ENCODE results near the gene CGB5.
"Not testable (repeated sequence)": the region's sequence is repeated elsewhere in the genome, so short reads cannot be mapped to it uniquely, and the experiment has no call there.

CGB5 gene

DNA sequence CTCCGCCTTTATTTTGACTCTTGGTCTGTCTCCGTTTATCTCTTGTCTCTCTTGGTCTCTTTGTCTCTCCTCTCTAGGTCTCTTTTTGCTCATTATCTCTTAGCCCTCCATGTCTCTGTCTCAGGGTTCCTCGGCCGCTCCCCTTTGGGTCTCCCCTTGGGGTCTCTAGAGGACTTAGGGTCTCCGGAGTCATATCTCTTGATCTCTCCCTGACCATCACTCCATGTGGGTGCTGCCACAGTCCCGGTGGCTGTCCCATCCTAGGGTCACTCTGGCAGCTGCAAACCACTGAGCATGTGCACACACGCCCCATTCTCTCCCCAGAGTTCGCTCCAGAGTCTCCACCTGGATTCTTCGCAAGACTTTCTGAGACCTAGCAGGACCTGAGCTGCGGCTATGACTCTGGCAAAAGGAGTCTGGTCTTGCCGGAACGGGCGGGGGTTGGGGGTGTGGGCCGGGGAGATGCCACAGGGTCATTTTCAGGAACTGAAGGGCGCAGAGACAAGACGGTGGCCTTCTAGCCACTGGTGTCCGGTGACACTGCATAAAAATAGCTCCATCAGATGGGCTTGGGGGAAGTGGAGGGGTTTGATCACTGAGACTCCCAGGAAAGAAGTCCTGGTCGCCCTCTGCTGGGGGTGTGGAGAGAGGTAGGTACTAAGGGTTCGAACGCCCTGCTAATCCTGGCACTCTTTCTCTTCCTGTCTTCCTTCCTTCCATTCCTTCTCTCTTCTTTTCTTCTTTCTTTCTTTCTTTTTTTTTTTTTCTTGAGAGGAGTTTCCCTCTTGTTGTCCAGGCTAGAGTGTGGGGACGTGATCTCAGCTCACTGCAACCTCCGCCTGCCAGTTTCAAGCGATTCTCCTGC is 30.1 kb downstream of the CGB5 start:
- peak; percentile 42 to 73 for DNase-seq (ENCODE audit: low spot score in 2 of 2)
- Histone ChIP-seq H3K4me1 (no peaks in the 10 kb centered on the region; the same call in 1 of the 2 replicates), H3K27me3 (ENCODE audit: low read depth) (peaks cover 20% of the 10 kb centered on the region), H3K4me3 (no peak overlapping the region), H3K36me3 (replicated peaks) (no peaks in the 10 kb centered on the region), H3K9me3 (no peaks in the 10 kb centered on the region)
- in situ Hi-C loops (cut with MboI; ENCODE audit: low sequenced_read_pairs) = no loop called here

- peak in 1 of 2 experiments; percentile 76 for DNase-seq (ENCODE audit: low spot score in 2 of 2)
- in situ Hi-C loops (cut with MboI; ENCODE audit: low sequenced_read_pairs); H3K36me3 ChIP-seq (replicated peaks); H3K9me3 ChIP-seq; H3K4me1 ChIP-seq; H3K4me3 ChIP-seq: not testable (repeated sequence)
- peaks cover 18% of the 10 kb centered on the region for H3K27me3 ChIP-seq (ENCODE audit: low read depth)
Observed at GRCh38 chr19:49074869-49075268, 31.2 kb downstream of the CGB5 start.

- no peak for DNase-seq (ENCODE audit: low spot score in 2 of 2)
- no peaks in the 10 kb centered on the region; the same call in 1 of the 2 replicates for H3K9me3 ChIP-seq
- H3K4me3 ChIP-seq = no peak overlapping the region
- no peaks in the 10 kb centered on the region for H3K27me3 ChIP-seq (ENCODE audit: low read depth)
- H3K36me3 ChIP-seq (replicated peaks) = peaks cover under 1% of the 10 kb centered on the region; the same call in 1 of the 2 replicates
- H3K4me1 ChIP-seq = peaks cover 7% of the 10 kb centered on the region; the same call in 1 of the 2 replicates
- in situ Hi-C loops (cut with MboI; ENCODE audit: low sequenced_read_pairs) = no loop called here
Observed at GRCh38 chr19:49080392-49080791, 36.7 kb downstream of the CGB5 start.

- H3K36me3 ChIP-seq (replicated peaks) = peaks cover 9% of the 10 kb centered on the region
- DNase-seq (ENCODE audit: low spot score in 2 of 2) = no peak
- no peak overlapping the region for H3K4me3 ChIP-seq
- H3K27me3 ChIP-seq (ENCODE audit: low read depth) = no peaks in the 10 kb centered on the region
- H3K9me3 ChIP-seq = no peaks in the 10 kb centered on the region; the same call in 1 of the 2 replicates
- peaks cover 7% of the 10 kb centered on the region; the same call in 1 of the 2 replicates for H3K4me1 ChIP-seq
- in situ Hi-C loops (cut with MboI; ENCODE audit: low sequenced_read_pairs) = no loop called here
Observed at GRCh38 chr19:49081273-49081672, 37.6 kb downstream of the CGB5 start.

DNA sequence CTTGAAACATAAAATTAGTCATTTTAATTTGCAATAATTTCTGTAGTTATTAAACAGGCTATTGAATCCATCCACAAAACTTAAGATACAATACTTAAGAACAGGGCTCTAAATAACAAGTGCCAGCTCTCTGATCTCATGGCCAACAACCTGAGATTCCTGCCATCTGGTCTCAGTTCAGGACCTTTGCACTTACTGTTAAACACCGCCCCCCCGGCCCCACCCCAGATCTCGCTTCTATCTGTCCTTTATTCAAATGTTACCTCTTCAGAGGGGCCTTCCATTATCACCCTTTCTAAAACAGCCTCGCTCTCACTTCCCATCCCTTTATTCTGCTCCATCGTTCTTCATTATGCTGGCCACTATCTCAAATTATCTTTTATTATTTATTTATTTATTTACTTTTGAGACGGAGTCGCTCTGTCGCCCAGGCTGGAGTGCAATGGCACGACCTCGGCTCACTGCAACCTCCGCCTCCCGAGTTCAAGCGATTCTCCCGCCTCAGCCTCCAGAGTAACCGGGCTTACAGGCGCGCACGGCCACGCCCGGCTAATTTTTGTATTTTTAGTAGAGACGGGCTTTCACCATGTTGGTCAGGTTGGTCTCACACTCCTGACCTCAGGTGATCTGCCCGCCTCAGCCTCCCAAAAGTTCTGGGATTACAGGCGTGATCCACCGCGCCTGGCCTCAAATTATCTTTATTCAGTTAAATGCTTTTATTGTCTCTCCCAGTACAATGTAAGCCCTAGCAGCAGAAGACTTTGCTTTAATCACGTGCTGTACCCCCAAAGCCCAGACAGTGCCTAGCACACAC is 40.8 kb downstream of the CGB5 start:
- DNase-seq (ENCODE audit: low spot score in 2 of 2) = no peak
- Histone ChIP-seq H3K4me1 (peaks cover 10% of the 10 kb centered on the region), H3K4me3 (peak overlapping the region; percentile 95), H3K9me3 (no peaks in the 10 kb centered on the region; the same call in 1 of the 2 replicates), H3K27me3 (ENCODE audit: low read depth) (no peaks in the 10 kb centered on the region), H3K36me3 (replicated peaks) (peaks cover 36% of the 10 kb centered on the region)
- in situ Hi-C loops (cut with MboI; ENCODE audit: low sequenced_read_pairs) = no loop called here

- H3K4me3 ChIP-seq = peak within 1 kb of the TSS; percentile 95
- H3K4me1 ChIP-seq = peaks cover 10% of the 10 kb centered on the region
- H3K27me3 ChIP-seq (ENCODE audit: low read depth) = no peaks in the 10 kb centered on the region
- in situ Hi-C loops (cut with MboI; ENCODE audit: low sequenced_read_pairs) = no loop called here
- H3K36me3 ChIP-seq (replicated peaks) = peaks cover 44% of the 10 kb centered on the region
- DNase-seq (ENCODE audit: low spot score in 2 of 2) = peak; percentile 97 to 99
- H3K9me3 ChIP-seq = no peaks in the 10 kb centered on the region; the same call in 1 of the 2 replicates
Observed at GRCh38 chr19:49085020-49085867, 41.6 kb downstream of the CGB5 start, which contains the start of gene SNRNP70. SNRNP70 (plus strand) TSS chr19:49085451; CDS start chr19:49086415, 964 bp downstream.

- Histone ChIP-seq H3K4me3 (peak overlapping the region; percentile 95), H3K36me3 (replicated peaks) (peaks cover 50% of the 10 kb centered on the region), H3K9me3 (no peaks in the 10 kb centered on the region; the same call in 1 of the 2 replicates), H3K27me3 (ENCODE audit: low read depth) (no peaks in the 10 kb centered on the region), H3K4me1 (peaks cover 10% of the 10 kb centered on the region)
- in situ Hi-C loops (cut with MboI; ENCODE audit: low sequenced_read_pairs) = no loop called here
- no peak for DNase-seq (ENCODE audit: low spot score in 2 of 2)
Observed at GRCh38 chr19:49085868-49086232, 42.2 kb downstream of the CGB5 start.

DNA sequence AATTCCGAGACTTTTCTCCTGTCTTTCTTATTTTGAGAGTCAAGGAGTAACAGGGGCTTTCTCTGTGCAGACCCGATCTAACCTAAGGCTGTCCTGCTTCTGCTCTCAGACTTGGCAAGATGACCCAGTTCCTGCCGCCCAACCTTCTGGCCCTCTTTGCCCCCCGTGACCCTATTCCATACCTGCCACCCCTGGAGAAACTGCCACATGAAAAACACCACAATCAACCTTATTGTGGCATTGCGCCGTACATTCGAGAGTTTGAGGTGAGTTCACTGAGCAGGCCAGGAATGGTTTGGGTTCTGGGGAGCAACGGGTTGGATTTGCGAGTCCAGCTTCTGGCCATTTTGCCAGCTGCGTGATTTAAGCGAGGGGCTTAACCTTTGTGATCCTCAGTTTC is 42.6 kb downstream of the CGB5 start:
- H3K9me3 ChIP-seq = no peaks in the 10 kb centered on the region; the same call in 1 of the 2 replicates
- peaks cover 55% of the 10 kb centered on the region for H3K36me3 ChIP-seq (replicated peaks)
- peak overlapping the region; percentile 95 for H3K4me3 ChIP-seq
- no peaks in the 10 kb centered on the region for H3K27me3 ChIP-seq (ENCODE audit: low read depth)
- H3K4me1 ChIP-seq = peaks cover 10% of the 10 kb centered on the region
- no peak for DNase-seq (ENCODE audit: low spot score in 2 of 2)
- in situ Hi-C loops (cut with MboI; ENCODE audit: low sequenced_read_pairs) = no loop called here

- Histone ChIP-seq H3K9me3 (no peaks in the 10 kb centered on the region), H3K36me3 (replicated peaks) (peaks cover 92% of the 10 kb centered on the region), H3K4me3 (no peak overlapping the region), H3K27me3 (ENCODE audit: low read depth) (no peaks in the 10 kb centered on the region), H3K4me1 (peaks cover 3% of the 10 kb centered on the region; the same call in 1 of the 2 replicates)
- DNase-seq (ENCODE audit: low spot score in 2 of 2) = no peak
- in situ Hi-C loops (cut with MboI; ENCODE audit: low sequenced_read_pairs) = no loop called here
Observed at GRCh38 chr19:49091391-49092038, 47.9 kb downstream of the CGB5 start.

GRCh38 chr19:49092686-49093085 is 49.0 kb downstream of the CGB5 start:
- no peaks in the 10 kb centered on the region for H3K4me1 ChIP-seq
- in situ Hi-C loops (cut with MboI; ENCODE audit: low sequenced_read_pairs) = no loop called here
- no peaks in the 10 kb centered on the region for H3K27me3 ChIP-seq (ENCODE audit: low read depth)
- no peaks in the 10 kb centered on the region for H3K9me3 ChIP-seq
- no peak overlapping the region for H3K4me3 ChIP-seq
- no peak for DNase-seq (ENCODE audit: low spot score in 2 of 2)
- H3K36me3 ChIP-seq (replicated peaks) = peaks cover 93% of the 10 kb centered on the region

Data from HAP-1 (cell line).